Subcutaneous adipose tissue (tissue), 4 donors: Measurements from ENCODE around the gene ZNF277. TPM values are rescaled to one million over a fixed set of nuclear protein-coding genes. Genes with fewer than 3 reads are reported as not detected.

Experiments
- total RNA-seq, 4 donors: library from RNA; depleted of rRNA; stranded (reverse); fragments of >200 nt; gene quantifications; one replicate each; pipeline ENCODE4 v1.1.0, GENCODE V29; 2016
- TF ChIP-seq, protein P1 (sequence below): fragments of 450-650 bp; IDR thresholded peaks from one replicate; pipeline ENCODE4 v1.5.1; 2016; ENCODE audit warnings: low read depth, mild to moderate bottlenecking, control low read depth, antibody characterized with exemption, moderate library complexity

The ZNF277 gene
- total RNA-seq, 4 donors from 2014 or later, result 36.9 to 46.1 (median 38.4) TPM

DNA sequence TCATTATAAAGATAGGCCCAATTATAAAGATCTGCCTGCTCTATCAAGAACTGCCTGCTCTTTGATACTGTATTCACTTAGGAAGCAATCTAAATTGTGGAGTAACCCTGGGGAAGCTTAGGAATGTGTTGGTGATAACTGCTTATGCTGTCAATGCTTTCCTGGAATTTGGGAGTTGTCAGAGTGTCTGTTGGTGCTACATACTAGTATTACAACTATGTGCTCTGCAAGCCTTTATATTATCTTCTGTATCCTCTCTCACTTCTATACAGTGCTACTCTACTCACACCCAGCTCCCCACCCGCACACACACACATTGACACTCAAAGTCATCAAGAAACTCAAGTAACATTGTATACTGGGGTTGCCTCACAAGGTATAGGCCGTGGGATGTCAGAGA is 6.1 kb downstream of the ZNF277 start:
- TF ChIP-seq, protein P1, sequence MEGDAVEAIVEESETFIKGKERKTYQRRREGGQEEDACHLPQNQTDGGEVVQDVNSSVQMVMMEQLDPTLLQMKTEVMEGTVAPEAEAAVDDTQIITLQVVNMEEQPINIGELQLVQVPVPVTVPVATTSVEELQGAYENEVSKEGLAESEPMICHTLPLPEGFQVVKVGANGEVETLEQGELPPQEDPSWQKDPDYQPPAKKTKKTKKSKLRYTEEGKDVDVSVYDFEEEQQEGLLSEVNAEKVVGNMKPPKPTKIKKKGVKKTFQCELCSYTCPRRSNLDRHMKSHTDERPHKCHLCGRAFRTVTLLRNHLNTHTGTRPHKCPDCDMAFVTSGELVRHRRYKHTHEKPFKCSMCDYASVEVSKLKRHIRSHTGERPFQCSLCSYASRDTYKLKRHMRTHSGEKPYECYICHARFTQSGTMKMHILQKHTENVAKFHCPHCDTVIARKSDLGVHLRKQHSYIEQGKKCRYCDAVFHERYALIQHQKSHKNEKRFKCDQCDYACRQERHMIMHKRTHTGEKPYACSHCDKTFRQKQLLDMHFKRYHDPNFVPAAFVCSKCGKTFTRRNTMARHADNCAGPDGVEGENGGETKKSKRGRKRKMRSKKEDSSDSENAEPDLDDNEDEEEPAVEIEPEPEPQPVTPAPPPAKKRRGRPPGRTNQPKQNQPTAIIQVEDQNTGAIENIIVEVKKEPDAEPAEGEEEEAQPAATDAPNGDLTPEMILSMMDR, result no peak

DNA sequence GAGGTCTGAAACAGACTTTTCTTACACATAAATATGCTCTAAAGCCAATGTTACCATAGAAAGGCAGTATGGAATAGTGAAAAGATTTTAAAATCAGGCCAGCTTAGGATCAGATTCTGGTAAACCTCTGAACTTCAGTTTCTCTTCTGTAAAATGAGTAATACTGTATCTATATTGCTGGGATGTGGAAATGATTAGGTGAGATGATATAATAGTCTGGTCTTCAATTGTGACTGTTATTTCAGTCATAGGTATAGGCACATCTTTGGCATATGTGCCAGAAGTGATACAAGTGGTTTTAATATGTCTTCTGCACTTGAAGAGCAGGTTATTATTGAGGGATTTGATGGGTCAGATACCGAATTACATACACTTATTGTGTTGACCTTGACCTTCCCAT is 7.2 kb downstream of the ZNF277 start:
- TF ChIP-seq, protein P1, result no peak

DNA sequence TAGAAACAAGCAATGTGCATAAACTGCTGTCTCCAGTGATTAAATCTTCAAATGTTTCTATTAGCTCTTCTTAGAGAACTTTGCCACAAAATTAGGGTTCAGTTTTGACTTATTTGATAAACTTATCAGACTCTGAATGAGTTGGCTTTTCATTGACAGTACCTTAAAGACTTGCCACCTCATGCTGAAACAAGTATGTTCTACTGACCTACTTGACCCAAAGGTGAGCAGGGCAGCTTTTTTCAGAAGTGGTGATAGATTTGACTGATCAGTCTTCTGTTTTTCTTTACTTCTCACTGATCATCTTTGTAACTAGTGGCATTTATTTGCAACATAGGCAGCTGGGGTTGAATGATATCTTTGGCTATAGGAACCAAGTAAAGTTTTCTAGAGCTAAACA is 7.8 kb downstream of the ZNF277 start:
- TF ChIP-seq, protein P1, result no peak

DNA sequence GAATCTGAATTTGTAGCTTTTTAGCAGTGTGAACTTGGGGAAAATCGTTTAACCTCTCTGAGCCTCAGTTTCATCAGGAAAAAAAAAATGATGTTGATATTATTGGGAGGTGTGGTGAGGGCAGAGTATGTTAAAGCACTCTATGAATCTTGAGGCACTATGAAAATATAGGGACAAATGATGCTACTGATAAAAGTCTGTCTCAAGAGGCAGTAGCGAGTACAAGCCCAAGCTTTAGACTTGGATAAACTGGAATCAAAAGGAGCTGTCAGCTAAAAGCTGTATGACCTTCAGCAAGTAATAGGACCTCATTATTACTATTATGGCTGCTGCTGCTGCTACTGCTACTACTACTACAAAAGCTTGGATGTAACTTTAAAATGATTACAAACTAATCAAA is 8.4 kb downstream of the ZNF277 start:
- TF ChIP-seq, protein P1, result no peak

DNA sequence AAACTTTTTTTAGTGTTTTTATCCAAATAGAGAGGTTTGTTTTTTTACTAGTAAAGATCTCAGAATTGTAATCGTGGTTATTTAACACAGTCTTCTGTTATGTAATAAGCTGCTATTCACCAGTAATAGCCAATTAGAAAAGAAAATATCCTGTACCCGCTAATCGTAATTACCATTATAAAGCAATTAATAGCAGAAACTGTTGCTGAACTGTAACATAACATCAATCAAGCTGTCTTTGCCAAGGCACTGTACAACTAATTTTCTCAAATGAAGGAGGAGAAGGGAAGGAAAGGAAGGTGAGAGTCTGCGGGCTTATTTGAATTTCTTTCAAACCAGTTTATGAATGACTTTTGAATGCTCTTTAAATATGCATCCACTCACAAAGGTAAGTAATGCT is 9.3 kb downstream of the ZNF277 start:
- TF ChIP-seq, protein P1, result no peak

DNA sequence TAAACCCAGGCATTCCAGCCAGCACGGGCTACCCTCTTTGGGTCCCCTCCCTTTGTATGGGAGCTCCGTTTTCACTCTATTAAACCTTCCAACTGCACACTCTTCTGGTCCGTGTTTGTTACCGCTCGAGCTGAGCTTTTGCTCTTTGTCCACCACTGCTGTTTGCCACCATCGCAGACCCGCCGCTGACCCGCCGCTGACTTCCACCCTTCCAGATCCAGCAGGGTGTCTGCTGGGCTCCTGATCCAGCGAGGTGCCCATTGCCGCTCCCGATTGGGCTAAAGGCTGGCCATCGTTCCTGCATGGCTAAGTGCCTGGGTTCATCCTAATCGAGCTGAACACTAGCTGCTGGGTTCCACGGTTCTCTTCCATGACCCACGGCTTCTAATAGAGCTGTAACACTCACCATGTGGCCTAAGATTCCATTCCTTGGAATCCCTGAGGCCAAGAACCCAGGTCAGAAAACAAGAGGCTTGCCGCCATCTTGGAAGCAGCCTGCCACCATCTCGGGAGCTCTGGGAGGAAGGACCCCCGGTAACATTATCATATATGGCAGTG is 14.5 kb downstream of the ZNF277 start:
- TF ChIP-seq, protein P1, result no peak

DNA sequence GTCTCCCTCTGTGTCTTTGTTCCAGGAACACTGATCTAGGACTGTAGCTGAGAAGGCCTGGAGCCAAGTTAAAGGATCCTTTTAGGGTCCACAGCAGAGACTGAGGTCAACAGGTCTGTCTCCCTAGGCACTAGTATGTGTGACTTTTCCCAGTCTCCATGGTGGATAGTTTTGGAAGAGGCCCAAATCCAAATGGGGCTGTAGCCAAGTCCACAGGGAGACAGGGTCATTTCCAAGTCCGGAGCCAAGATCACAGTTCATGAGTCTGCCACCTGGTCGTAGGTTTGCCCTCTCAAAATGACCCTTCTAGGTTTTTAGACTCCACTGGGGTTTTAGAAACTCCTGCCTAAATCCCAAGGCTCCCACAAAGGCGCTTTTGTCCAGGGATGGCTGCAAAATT is 16.8 kb downstream of the ZNF277 start:
- TF ChIP-seq, protein P1, result no peak
